Measurements from ENCODE around the gene IDS. TPM values are rescaled to one million over a fixed set of nuclear protein-coding genes. Genes with fewer than 3 reads are reported as not detected.

IDS gene
- total RNA-seq, 1 donor from 2014 or later = 113 TPM

DNA sequence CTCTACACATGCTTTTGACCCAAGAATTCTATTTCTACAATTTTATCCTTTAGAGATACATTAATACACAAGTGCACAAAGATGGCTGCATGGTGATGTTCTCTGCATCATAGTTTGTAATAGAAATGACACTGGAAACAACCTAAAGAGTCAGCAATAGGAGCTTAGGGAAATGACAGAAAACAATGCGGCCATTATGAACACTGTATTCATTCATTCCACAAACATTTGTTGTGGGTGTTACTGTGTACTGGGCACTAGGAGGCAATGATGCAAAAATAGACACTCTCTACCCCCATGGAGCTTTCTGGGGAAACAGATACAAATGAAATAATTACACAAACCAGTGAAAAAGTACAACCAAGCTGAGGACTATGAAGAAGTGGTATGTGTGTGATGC, 32.0 kb downstream of the IDS start:
- H3K4me1 ChIP-seq = no peaks in the 10 kb centered on the region
- ATAC-seq = no peak
- intact Hi-C loops (cut with DNase I) = no loop called here

GRCh38 chrX:149472625-149473024, 32.5 kb downstream of the IDS start:
- no peaks in the 10 kb centered on the region for H3K27me3 ChIP-seq
- peak; percentile 29 for ATAC-seq
- no peaks in the 10 kb centered on the region for H3K4me1 ChIP-seq
- H3K9me3 ChIP-seq = no peaks in the 10 kb centered on the region
- intact Hi-C loops (cut with DNase I) = no loop called here
- DNase-seq = no peak
- TF ChIP-seq, protein P1, sequence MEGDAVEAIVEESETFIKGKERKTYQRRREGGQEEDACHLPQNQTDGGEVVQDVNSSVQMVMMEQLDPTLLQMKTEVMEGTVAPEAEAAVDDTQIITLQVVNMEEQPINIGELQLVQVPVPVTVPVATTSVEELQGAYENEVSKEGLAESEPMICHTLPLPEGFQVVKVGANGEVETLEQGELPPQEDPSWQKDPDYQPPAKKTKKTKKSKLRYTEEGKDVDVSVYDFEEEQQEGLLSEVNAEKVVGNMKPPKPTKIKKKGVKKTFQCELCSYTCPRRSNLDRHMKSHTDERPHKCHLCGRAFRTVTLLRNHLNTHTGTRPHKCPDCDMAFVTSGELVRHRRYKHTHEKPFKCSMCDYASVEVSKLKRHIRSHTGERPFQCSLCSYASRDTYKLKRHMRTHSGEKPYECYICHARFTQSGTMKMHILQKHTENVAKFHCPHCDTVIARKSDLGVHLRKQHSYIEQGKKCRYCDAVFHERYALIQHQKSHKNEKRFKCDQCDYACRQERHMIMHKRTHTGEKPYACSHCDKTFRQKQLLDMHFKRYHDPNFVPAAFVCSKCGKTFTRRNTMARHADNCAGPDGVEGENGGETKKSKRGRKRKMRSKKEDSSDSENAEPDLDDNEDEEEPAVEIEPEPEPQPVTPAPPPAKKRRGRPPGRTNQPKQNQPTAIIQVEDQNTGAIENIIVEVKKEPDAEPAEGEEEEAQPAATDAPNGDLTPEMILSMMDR (IDR thresholded peaks at IDR 0.05) = no peak
- H3K27ac ChIP-seq = no peak overlapping the region
- H3K4me3 ChIP-seq = no peak overlapping the region
- H3K36me3 ChIP-seq = no peaks in the 10 kb centered on the region

More for the DNA sequence above, 32.0 kb downstream of the IDS start:
- no peaks in the 10 kb centered on the region for H3K36me3 ChIP-seq
- DNase-seq = no peak
- TF ChIP-seq, protein P1 (IDR thresholded peaks at IDR 0.05) = no peak
- no peaks in the 10 kb centered on the region for H3K9me3 ChIP-seq
- no peak overlapping the region for H3K27ac ChIP-seq
- H3K27me3 ChIP-seq = no peaks in the 10 kb centered on the region
- H3K4me3 ChIP-seq = no peak overlapping the region

DNA sequence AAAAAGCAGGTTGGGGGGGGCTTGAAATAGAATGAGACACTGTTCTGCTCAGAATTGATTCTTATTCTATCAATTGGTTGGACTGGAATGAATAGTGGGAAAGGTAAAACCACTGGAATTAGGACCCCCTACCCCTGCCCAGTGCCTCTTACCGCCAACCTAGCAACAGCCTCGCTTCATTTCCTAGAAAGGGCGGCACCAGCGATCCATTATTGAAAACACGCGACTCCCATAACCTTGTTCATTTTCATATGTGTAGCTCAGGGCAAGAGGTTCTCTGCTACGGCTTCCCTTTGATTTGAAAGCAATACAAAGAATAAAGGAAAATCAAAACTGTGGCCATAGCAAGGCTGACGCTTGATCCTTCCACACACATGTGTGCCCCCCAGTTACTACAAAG, 33.7 kb downstream of the IDS start:
- ATAC-seq (no peak), DNase-seq (no peak)
- TF ChIP-seq, protein P1 (IDR thresholded peaks at IDR 0.05) = no peak
- no peak overlapping the region for H3K4me3 ChIP-seq
- H3K27me3 ChIP-seq = no peaks in the 10 kb centered on the region
- H3K9me3 ChIP-seq = no peaks in the 10 kb centered on the region
- no peaks in the 10 kb centered on the region for H3K36me3 ChIP-seq
- no peak overlapping the region for H3K27ac ChIP-seq
- no peaks in the 10 kb centered on the region for H3K4me1 ChIP-seq
- intact Hi-C loops (cut with DNase I) = no loop called here

DNA sequence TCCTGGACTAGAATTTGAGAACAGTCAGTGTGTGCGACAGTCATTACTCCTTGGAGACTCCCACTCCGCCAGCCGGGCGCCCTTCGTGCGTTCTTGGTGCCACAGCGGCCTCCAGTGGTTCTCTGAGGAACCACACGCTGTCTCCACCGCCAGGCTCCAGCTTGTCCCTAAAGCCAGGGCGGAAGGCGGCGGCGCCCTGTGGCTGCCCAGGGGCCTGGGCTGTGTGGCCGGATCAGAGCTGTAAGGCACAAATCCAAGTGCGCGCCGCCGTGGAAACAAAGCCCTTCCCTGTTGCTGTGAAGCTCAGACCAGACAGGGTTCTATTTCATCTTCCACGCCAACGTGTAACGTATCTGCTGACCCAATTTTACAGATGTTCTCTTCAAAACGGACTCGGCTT, 34.2 kb downstream of the IDS start:
- DNase-seq (peak; percentile 85), ATAC-seq (peak; percentile 98)
- H3K36me3 ChIP-seq = no peaks in the 10 kb centered on the region
- H3K4me3 ChIP-seq = no peak overlapping the region
- no peaks in the 10 kb centered on the region for H3K4me1 ChIP-seq
- intact Hi-C loops (cut with DNase I) = no loop called here
- H3K27me3 ChIP-seq = no peaks in the 10 kb centered on the region
- H3K9me3 ChIP-seq = no peaks in the 10 kb centered on the region
- TF ChIP-seq, protein P1 (IDR thresholded peaks at IDR 0.05) = peak; percentile 83
- no peak overlapping the region for H3K27ac ChIP-seq

- peak; percentile 25 for ATAC-seq
- Histone ChIP-seq H3K4me3 (no peak overlapping the region), H3K27ac (no peak overlapping the region), H3K27me3 (no peaks in the 10 kb centered on the region), H3K36me3 (no peaks in the 10 kb centered on the region), H3K4me1 (no peaks in the 10 kb centered on the region), H3K9me3 (no peaks in the 10 kb centered on the region)
- no peak for DNase-seq
- TF ChIP-seq, protein P1 (IDR thresholded peaks at IDR 0.05) = no peak
- intact Hi-C loops (cut with DNase I) = no loop called here
Measured at GRCh38 chrX:149469406-149469805, 35.7 kb downstream of the IDS start.

DNA sequence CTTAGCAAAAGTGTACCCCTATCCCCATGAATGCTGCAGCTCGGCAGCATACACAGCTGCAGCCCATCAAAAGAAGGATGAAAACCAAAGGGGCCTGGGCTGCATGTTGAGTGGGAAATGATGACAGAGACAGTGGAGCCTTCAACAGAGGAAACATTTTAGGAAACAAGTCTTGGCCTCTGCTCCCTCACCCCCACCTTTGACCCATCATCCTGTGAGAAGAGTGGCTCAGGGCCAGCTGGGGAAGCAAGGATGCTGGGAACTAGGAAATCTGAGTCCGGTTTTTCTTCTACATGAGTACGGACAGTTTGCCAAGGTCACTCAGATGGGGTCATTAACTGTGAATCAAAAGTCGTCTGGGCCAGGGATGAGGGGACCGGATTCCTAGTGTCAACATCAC, 37.2 kb downstream of the IDS start:
- no peaks in the 10 kb centered on the region for H3K36me3 ChIP-seq
- no peaks in the 10 kb centered on the region for H3K4me1 ChIP-seq
- no peak overlapping the region for H3K27ac ChIP-seq
- intact Hi-C loops (cut with DNase I) = no loop called here
- no peaks in the 10 kb centered on the region for H3K27me3 ChIP-seq
- no peaks in the 10 kb centered on the region for H3K9me3 ChIP-seq
- DNase-seq (no peak), ATAC-seq (no peak)
- H3K4me3 ChIP-seq = no peak overlapping the region
- TF ChIP-seq, protein P1 (IDR thresholded peaks at IDR 0.05) = no peak

All from upper lobe of right lung (tissue), 1 donor.